H9 (cell line): Measurements from ENCODE around the gene ZNHIT1. TPM values are rescaled to one million over a fixed set of nuclear protein-coding genes. Genes with fewer than 3 reads are reported as not detected.

ENCODE experiments used
- DNase-seq: peaks from one replicate; pipeline ENCODE4 v3.0.0-alpha.2; 2017
- H2AFZ ChIP-seq: one replicate; pipeline ENCODE4 v1.6.1; 2013; ENCODE audit warnings: mild to moderate bottlenecking, low read length, control low read depth, moderate library complexity
- H2AK5ac ChIP-seq: 2 replicates; pipeline ENCODE4 v1.6.1; 2013; ENCODE audit warnings: low read length, control low read depth, mixed read lengths; ENCODE audit not compliant: insufficient read length
- H2BK120ac ChIP-seq: one replicate; pipeline ENCODE4 v1.6.1; 2013; ENCODE audit warnings: low read depth, mild to moderate bottlenecking, low read length, control low read depth, inconsistent platforms; ENCODE audit not compliant: poor library complexity, severe bottlenecking
- H2BK12ac ChIP-seq: 2 replicates; pipeline ENCODE4 v1.6.1; 2013; ENCODE audit warnings: low read length, control low read depth, mixed read lengths, low read depth; ENCODE audit not compliant: insufficient read length
- H2BK15ac ChIP-seq: 2 replicates; pipeline ENCODE4 v1.6.1; 2013; ENCODE audit warnings: low read depth, low read length, control low read depth
- H2BK20ac ChIP-seq: one replicate; pipeline ENCODE4 v1.6.1; 2013; ENCODE audit warnings: low read depth, mild to moderate bottlenecking, low read length, control low read depth, inconsistent platforms; ENCODE audit not compliant: poor library complexity, severe bottlenecking
- H2BK5ac ChIP-seq: 2 replicates; pipeline ENCODE4 v1.6.1; 2013; ENCODE audit warnings: low read length, control low read depth, mixed read lengths; ENCODE audit not compliant: insufficient read length
- H3K14ac ChIP-seq: 2 replicates; pipeline ENCODE4 v1.6.1; 2013; ENCODE audit warnings: low read length, control low read depth; ENCODE audit not compliant: insufficient read depth
- H3K18ac ChIP-seq: 2 replicates; pipeline ENCODE4 v1.6.1; 2013; ENCODE audit warnings: low read depth, mild to moderate bottlenecking, mixed read lengths, low read length, control low read depth; ENCODE audit not compliant: insufficient read length
- H3K23ac ChIP-seq: 2 replicates; pipeline ENCODE4 v1.6.1; 2013; ENCODE audit warnings: low read length, control low read depth, mixed read lengths, low read depth; ENCODE audit not compliant: insufficient read length
- H3K23me2 ChIP-seq: 2 replicates; pipeline ENCODE4 v1.6.1; 2013; ENCODE audit warnings: low read depth, mild to moderate bottlenecking, mixed read lengths, low read length, control low read depth; ENCODE audit not compliant: insufficient read length, poor library complexity, severe bottlenecking
- H3K27ac ChIP-seq: 2 replicates; pipeline ENCODE4 v1.5.1; 2013; ENCODE audit warnings: low read length, control low read depth, mixed read lengths, low read depth; ENCODE audit not compliant: insufficient read length
- H3K27me3 ChIP-seq: 2 replicates; pipeline ENCODE4 v1.6.1; 2013; ENCODE audit warnings: low read length, control low read depth, inconsistent platforms; ENCODE audit not compliant: insufficient read depth
- H3K4ac ChIP-seq: 2 replicates; pipeline ENCODE4 v1.6.1; 2013; ENCODE audit warnings: low read depth, mild to moderate bottlenecking, control low read depth, inconsistent platforms, low read length, moderate library complexity
- H3K4me1 ChIP-seq: 2 replicates; pipeline ENCODE4 v1.6.1; 2013; ENCODE audit warnings: low read length, control low read depth, inconsistent platforms; ENCODE audit not compliant: insufficient read depth
- H3K4me2 ChIP-seq: 2 replicates; pipeline ENCODE4 v1.6.1; 2013; ENCODE audit warnings: low read length, control low read depth, mixed read lengths; ENCODE audit not compliant: insufficient read length, insufficient read depth
- H3K56ac ChIP-seq: 2 replicates; pipeline ENCODE4 v1.6.1; 2013; ENCODE audit warnings: low read depth, mild to moderate bottlenecking, mixed read lengths, low read length, control low read depth; ENCODE audit not compliant: insufficient read length
- H3K79me1 ChIP-seq: 2 replicates; pipeline ENCODE4 v1.6.1; 2013; ENCODE audit warnings: low read depth, mild to moderate bottlenecking, moderate library complexity, low read length, control low read depth, inconsistent platforms; ENCODE audit not compliant: insufficient read depth, poor library complexity, severe bottlenecking
- H3K79me2 ChIP-seq: 2 replicates; pipeline ENCODE4 v1.6.1; 2013; ENCODE audit warnings: low read length, control low read depth, inconsistent platforms; ENCODE audit not compliant: insufficient read depth
- H3K9ac ChIP-seq: 2 replicates; pipeline ENCODE4 v1.6.1; 2013; ENCODE audit warnings: low read length, control low read depth, mixed read lengths; ENCODE audit not compliant: insufficient read length; ENCODE audit errors: extremely low read depth
- H3K9me3 ChIP-seq: one replicate; pipeline ENCODE4 v1.6.1; 2013; ENCODE audit warnings: low read depth, low read length, inconsistent platforms; ENCODE audit not compliant: control insufficient read depth
- H3T11ph ChIP-seq: one replicate; pipeline ENCODE4 v1.6.1; 2013; ENCODE audit warnings: mild to moderate bottlenecking, low read length, control low read depth, inconsistent platforms
- H4K20me1 ChIP-seq: one replicate; pipeline ENCODE4 v1.6.1; 2013; ENCODE audit not compliant: control insufficient read depth, insufficient read length, insufficient read depth
- H4K5ac ChIP-seq: 2 replicates; pipeline ENCODE4 v1.6.1; 2013; ENCODE audit warnings: low read depth, mild to moderate bottlenecking, mixed read lengths, low read length, control low read depth; ENCODE audit not compliant: insufficient read length
- H4K8ac ChIP-seq: replicated peaks from 2 replicates; pipeline ENCODE4 v1.6.1; 2013; ENCODE audit warnings: low read length, control low read depth, mixed read lengths, low read depth; ENCODE audit not compliant: insufficient read length
- H4K91ac ChIP-seq: 2 replicates; pipeline ENCODE4 v1.6.1; 2013; ENCODE audit warnings: low read depth, mild to moderate bottlenecking, moderate library complexity, mixed read lengths, low read length, control low read depth; ENCODE audit not compliant: insufficient read length
- H3K27ac Mint-ChIP-seq, 3 experiments: 2 replicates in 2 of 3; 3 replicates in 1 of 3; pipeline ENCODE4 v1.8.0; 2020 to 2021; ENCODE audit warnings: mixed read lengths in 3 of 3, mild to moderate bottlenecking in 1 of 3, moderate library complexity in 1 of 3
- H3K27me3 Mint-ChIP-seq: 2 replicates; pipeline ENCODE4 v1.8.0; 2021; ENCODE audit warnings: low read depth, mild to moderate bottlenecking, moderate library complexity, mixed read lengths
- H3K36me3 Mint-ChIP-seq, 3 experiments: 2 replicates in 2 of 3; 3 replicates in 1 of 3; pipeline ENCODE4 v1.8.0; 2020 to 2021; ENCODE audit warnings: low read depth in 3 of 3, mixed read lengths in 3 of 3; ENCODE audit not compliant: insufficient read depth in 1 of 3
- H3K4me1 Mint-ChIP-seq, 2 experiments: 2 replicates each; pipeline ENCODE4 v1.8.0; 2020; ENCODE audit warnings: mixed read lengths in 2 of 2
- H3K4me3 Mint-ChIP-seq, 2 experiments: 2 replicates in 1 of 2; 3 replicates in 1 of 2; pipeline ENCODE4 v1.8.0; 2020 to 2021; ENCODE audit warnings: mild to moderate bottlenecking in 2 of 2, mixed read lengths in 2 of 2, moderate library complexity in 1 of 2
- H3K9me3 Mint-ChIP-seq, 2 experiments: 2 replicates in 1 of 2; 3 replicates in 1 of 2; pipeline ENCODE4 v1.8.0; 2020; ENCODE audit warnings: mild to moderate bottlenecking in 2 of 2, mixed read lengths in 2 of 2, moderate library complexity in 1 of 2
- CTCF ChIP-seq: fragments of 200-600 bp; sonication (generic); conservative IDR thresholded peaks from 3 replicates; pipeline ENCODE4 v1.8.0; 2021; ENCODE audit warnings: antibody characterized with exemption, mild to moderate bottlenecking
- WGBS: extraction: QIAGEN DNeasy Blood & Tissue Kit; methylation state at CpG from one replicate; pipeline ENCODE4 v1.1.7; 2013; ENCODE audit warnings: missing lambda C conversion rate, low lambda C conversion rate, mixed read lengths; ENCODE audit not compliant: insufficient read length; ENCODE audit errors: extremely low coverage; 5-methylcytosine and 5-hydroxymethylcytosine counted together
- total RNA-seq: library from RNA; stranded (reverse); gene quantifications from 2 replicates; pipeline ENCODE4 v1.2.1, GENCODE V29; 2021

The ZNHIT1 gene
- total RNA-seq, 1 experiment from 2014 or later = 52.7 TPM

GRCh38 chr7:101180130-101180755 is 37.7 kb upstream of the ZNHIT1 start, which contains the start of gene NAT16:
NAT16 (minus strand) TSS chr7:101180293; CDS start chr7:101174807, 5,486 bp downstream.
- Mint-ChIP-seq H3K27ac (peak within 1 kb of the TSS in 1 of 3 experiments; percentile 9; a peak in 1 of 7 replicates), H3K36me3 (no peaks in the 10 kb centered on the region), H3K9me3 (peaks cover 0 to under 1% of the 10 kb centered on the region in 2 experiments; a peak in 2 of 5 replicates), H3K4me3 (peak within 1 kb of the TSS; percentile 61 to 90), H3K4me1 (peaks cover 18 to 20% of the 10 kb centered on the region in 2 experiments), H3K27me3 (peaks cover 71% of the 10 kb centered on the region)
- no peak within 1 kb of the TSS for H2BK20ac ChIP-seq
- H2BK5ac ChIP-seq = no peak within 1 kb of the TSS
- H4K91ac ChIP-seq = no peak within 1 kb of the TSS
- no peaks in the 10 kb centered on the region for H4K20me1 ChIP-seq
- H3T11ph ChIP-seq = no peak within 1 kb of the TSS
- peaks cover 27% of the 10 kb centered on the region; the same call in 1 of the 2 replicates for H3K27me3 ChIP-seq
- no peak within 1 kb of the TSS for H3K18ac ChIP-seq
- no peaks in the 10 kb centered on the region for H3K79me2 ChIP-seq
- H2BK12ac ChIP-seq = no peak within 1 kb of the TSS
- H3K56ac ChIP-seq = no peak within 1 kb of the TSS
- H2BK120ac ChIP-seq = no peak within 1 kb of the TSS
- peaks cover 16% of the 10 kb centered on the region for H3K23me2 ChIP-seq
- no peak within 1 kb of the TSS for H3K27ac ChIP-seq
- no peak within 1 kb of the TSS for H4K8ac ChIP-seq
- H3K23ac ChIP-seq = no peak within 1 kb of the TSS
- peak within 1 kb of the TSS; percentile 91 for H3K4me2 ChIP-seq
- H3K9ac ChIP-seq = no peak within 1 kb of the TSS
- no peaks in the 10 kb centered on the region for H3K79me1 ChIP-seq
- no peak within 1 kb of the TSS for H4K5ac ChIP-seq
- TF ChIP-seq CTCF = no peak
- no peak within 1 kb of the TSS for H3K14ac ChIP-seq
- H3K4me1 ChIP-seq = no peaks in the 10 kb centered on the region; the same call in 1 of the 2 replicates
- no peak within 1 kb of the TSS for H2AFZ ChIP-seq
- H2BK15ac ChIP-seq = no peak within 1 kb of the TSS
- no CpG with 5 or more reads among the region's 56 CpGs for WGBS
- no peaks in the 10 kb centered on the region for H3K9me3 ChIP-seq
- DNase-seq = no peak
- no peak within 1 kb of the TSS for H2AK5ac ChIP-seq
- no peak within 1 kb of the TSS for H3K4ac ChIP-seq
